Measurements from ENCODE around the gene SEMA4G.

SEMA4G gene

GRCh38 chr10:100969187-100970075 is at the start of gene SEMA4G:
SEMA4G (plus strand) TSS chr10:100969504; CDS start chr10:100972913, 3,409 bp downstream.
- DNase-seq: no peak

GRCh38 chr10:100923580-100923979 is 45.7 kb upstream of the SEMA4G start:
- no peak for DNase-seq

- no peak for DNase-seq
These were observed 42.0 kb upstream of the SEMA4G start for GRCh38 chr10:100927266-100927665.

GRCh38 chr10:100928039-100928438 is 41.3 kb upstream of the SEMA4G start:
- DNase-seq: no peak

- DNase-seq: no peak
These were observed 38.9 kb upstream of the SEMA4G start for GRCh38 chr10:100930368-100930767.

- no peak for DNase-seq
These were observed 35.1 kb upstream of the SEMA4G start for GRCh38 chr10:100934084-100934659.

- no peak for DNase-seq
These were observed 29.4 kb upstream of the SEMA4G start for GRCh38 chr10:100939763-100940344.

GRCh38 chr10:100942229-100942628 is 27.1 kb upstream of the SEMA4G start:
- DNase-seq: no peak

GRCh38 chr10:100943508-100943907 is 25.8 kb upstream of the SEMA4G start:
- DNase-seq: no peak

- no peak for DNase-seq
These were observed 23.6 kb upstream of the SEMA4G start for GRCh38 chr10:100945754-100946153.

GRCh38 chr10:100948916-100949315 is 20.4 kb upstream of the SEMA4G start:
- no peak for DNase-seq

GRCh38 chr10:100960251-100960650 is 9.1 kb upstream of the SEMA4G start:
- no peak for DNase-seq

- DNase-seq: no peak
These were observed 6.8 kb upstream of the SEMA4G start for GRCh38 chr10:100962351-100963080.

- no peak for DNase-seq
These were observed 5.5 kb upstream of the SEMA4G start for GRCh38 chr10:100963826-100964225.

- DNase-seq: no peak
These were observed 3.5 kb upstream of the SEMA4G start for GRCh38 chr10:100965820-100966219.

GRCh38 chr10:100966887-100967286 is 2.4 kb upstream of the SEMA4G start:
- DNase-seq: no peak

GRCh38 chr10:100967332-100967731 is 2.0 kb upstream of the SEMA4G start:
- DNase-seq: no peak

- no peak for DNase-seq
These were observed 1.1 kb upstream of the SEMA4G start for GRCh38 chr10:100968062-100968736.

- no peak for DNase-seq
These were observed 479 bp upstream of the SEMA4G start for GRCh38 chr10:100968863-100969186.

GRCh38 chr10:100970076-100970913 is 991 bp downstream of the SEMA4G start:
- DNase-seq: no peak

GRCh38 chr10:100970914-100971811 is 1.9 kb downstream of the SEMA4G start:
- DNase-seq: no peak

All from NCI-H510A treated with DMSO at 0.1 percent for 48 hours (cell line).